ENCODE measurements around the gene SFI1. TPM values are rescaled to one million over a fixed set of nuclear protein-coding genes. Genes with fewer than 3 reads are reported as not detected.

Gene SFI1
- total RNA-seq, result 100 to 1,000 TPM in 2 of 4 donors, 10 to 100 TPM in 2; 55.3 to 157 (median 90.1) TPM

GRCh38 chr22:31496007-31496734 is at the start of gene SFI1:
SFI1 (plus strand) TSS chr22:31496536; CDS start chr22:31508285, 11,749 bp downstream.
- peak; percentile 60 to 77 (median 64) for TF ChIP-seq POLR2AphosphoS5 (IDR thresholded peaks at IDR 0.05)
- peak; percentile 58 for TF ChIP-seq POLR2A (IDR thresholded peaks at IDR 0.05)
- TF ChIP-seq CTCF (IDR thresholded peaks at IDR 0.05), result peak; percentile 14 to 37 (median 27)
- TF ChIP-seq EP300 (IDR thresholded peaks at IDR 0.05; ENCODE audit: low read depth), result no peak
- 1 to 3% methylated on average over 6 to 70 of the region's 70 CpGs for WGBS, 2 donors (ENCODE audit: low coverage in 1 of 2)

GRCh38 chr22:31446767-31447166 is 49.6 kb upstream of the SFI1 start:
- no peaks in the 10 kb centered on the region for H3K27me3 ChIP-seq
- peaks cover 0 to 26% (median 10%) of the 10 kb centered on the region in 4 donors for H3K36me3 ChIP-seq
- H3K9me3 ChIP-seq, result no peaks in the 10 kb centered on the region
- no peak for DNase-seq
- H3K4me3 ChIP-seq, result no peak overlapping the region
- no peak overlapping the region for H3K27ac ChIP-seq
- in situ Hi-C loops (cut with MboI; ENCODE audit: low pct_ligation_motif_present in 1 of 4, low pct_unique_long_range_greater_than_20kb in 1 of 4, low sequenced_read_pairs in 3 of 4), result loop anchor here in 1 of 4 donors (25.0 kb wide), 1 partner anchor 109 kb away; the partner anchor contains the start of gene PATZ1
- TF ChIP-seq EP300 (IDR thresholded peaks at IDR 0.05; ENCODE audit: low read depth), result no peak
- TF ChIP-seq POLR2A (IDR thresholded peaks at IDR 0.05), result no peak
- no peak for TF ChIP-seq POLR2AphosphoS5 (IDR thresholded peaks at IDR 0.05)
- no peak for TF ChIP-seq CTCF (IDR thresholded peaks at IDR 0.05)
- intact Hi-C loops (cut with DNase I; ENCODE audit: low total_unique reads), result no loop called here
- 95 to 97% methylated on average over 2 of the region's 2 CpGs for WGBS, 2 donors (ENCODE audit: low coverage in 1 of 2)
- H3K4me1 ChIP-seq, result no peaks in the 10 kb centered on the region

More at GRCh38 chr22:31496007-31496734, at the start of gene SFI1:
- intact Hi-C loops (cut with DNase I; ENCODE audit: low total_unique reads) (no loop called here), in situ Hi-C loops (cut with MboI; ENCODE audit: low pct_ligation_motif_present in 1 of 4, low pct_unique_long_range_greater_than_20kb in 1 of 4, low sequenced_read_pairs in 3 of 4) (loop anchor here in 1 of 4 donors (25.0 kb wide), 1 partner anchor 141 kb away; no protein-coding TSS in a partner anchor)
- Histone ChIP-seq H3K4me1 (peaks cover 7 to 23% (median 14%) of the 10 kb centered on the region in 4 donors), H3K9me3 (no peaks in the 10 kb centered on the region), H3K27me3 (no peaks in the 10 kb centered on the region), H3K27ac (peak within 1 kb of the TSS; percentile 84 to 94 (median 88)), H3K4me3 (peak within 1 kb of the TSS; percentile 49 to 74 (median 60)), H3K36me3 (no peaks in the 10 kb centered on the region)
- DNase-seq, result peak; percentile 95

GRCh38 chr22:31447337-31447736 is 49.0 kb upstream of the SFI1 start:
- TF ChIP-seq EP300 (IDR thresholded peaks at IDR 0.05; ENCODE audit: low read depth) (no peak), POLR2A (IDR thresholded peaks at IDR 0.05) (no peak), CTCF (IDR thresholded peaks at IDR 0.05) (no peak), POLR2AphosphoS5 (IDR thresholded peaks at IDR 0.05) (no peak)
- H3K36me3 ChIP-seq, result peaks cover 0 to 23% (median 7%) of the 10 kb centered on the region in 4 donors
- in situ Hi-C loops (cut with MboI; ENCODE audit: low pct_ligation_motif_present in 1 of 4, low pct_unique_long_range_greater_than_20kb in 1 of 4, low sequenced_read_pairs in 3 of 4), result loop anchor here in 1 of 4 donors (25.0 kb wide), 1 partner anchor 110 kb away; the partner anchor contains the start of gene PATZ1

GRCh38 chr22:31448382-31448781 is 48.0 kb upstream of the SFI1 start:
- H3K9me3 ChIP-seq, result no peaks in the 10 kb centered on the region
- H3K27ac ChIP-seq, result no peak overlapping the region
- in situ Hi-C loops (cut with MboI; ENCODE audit: low pct_ligation_motif_present in 1 of 4, low pct_unique_long_range_greater_than_20kb in 1 of 4, low sequenced_read_pairs in 3 of 4) (loop anchor here in 1 of 4 donors (25.0 kb wide), 1 partner anchor 111 kb away; the partner anchor contains the start of gene PATZ1), intact Hi-C loops (cut with DNase I; ENCODE audit: low total_unique reads) (no loop called here)
- no peak overlapping the region for H3K4me3 ChIP-seq
- H3K4me1 ChIP-seq, result no peaks in the 10 kb centered on the region
- no peaks in the 10 kb centered on the region for H3K27me3 ChIP-seq
- TF ChIP-seq POLR2A (IDR thresholded peaks at IDR 0.05), result no peak
- no peak for DNase-seq
- peaks cover 0 to 24% (median 9%) of the 10 kb centered on the region in 4 donors for H3K36me3 ChIP-seq
- WGBS, 2 donors (ENCODE audit: low coverage in 1 of 2), result 75 to 88% methylated on average over 1 to 2 of the region's 2 CpGs

More at GRCh38 chr22:31447337-31447736, 49.0 kb upstream of the SFI1 start:
- H3K27me3 ChIP-seq, result no peaks in the 10 kb centered on the region
- H3K4me3 ChIP-seq, result no peak overlapping the region
- no peaks in the 10 kb centered on the region for H3K9me3 ChIP-seq
- 91 to 96% methylated on average over 3 of the region's 3 CpGs for WGBS, 2 donors (ENCODE audit: low coverage in 1 of 2)
- no peak overlapping the region for H3K27ac ChIP-seq
- no peaks in the 10 kb centered on the region for H3K4me1 ChIP-seq
- no peak for DNase-seq
- intact Hi-C loops (cut with DNase I; ENCODE audit: low total_unique reads), result no loop called here

Data from transverse colon (tissue), 4 donors.